NCI-H460 (cell line): ENCODE results near the gene MMP24. TPM values are rescaled to one million over a fixed set of nuclear protein-coding genes. Genes with fewer than 3 reads are reported as not detected.

Experiments
- DNase-seq: peaks from one replicate; pipeline ENCODE4 v3.0.0-alpha.2; 2016; ENCODE audit warnings: low read depth; ENCODE audit errors: extremely low read depth
- total RNA-seq: library from RNA; depleted of rRNA; stranded (reverse); fragments of >200 nt; shearing (Covaris generic); gene quantifications from 2 replicates; pipeline ENCODE4 v1.2.3, GENCODE V29; 2014

The MMP24 gene
- total RNA-seq, 1 experiment from 2014 or later: 0.05 TPM

GRCh38 chr20:35275741-35276251 lies 49.3 kb downstream of the MMP24 start:
- DNase-seq: no peak

- DNase-seq: no peak
These were observed 49.9 kb downstream of the MMP24 start for GRCh38 chr20:35276408-35276807.

GRCh38 chr20:35277127-35277526 lies 50.6 kb downstream of the MMP24 start:
- no peak for DNase-seq

DNA sequence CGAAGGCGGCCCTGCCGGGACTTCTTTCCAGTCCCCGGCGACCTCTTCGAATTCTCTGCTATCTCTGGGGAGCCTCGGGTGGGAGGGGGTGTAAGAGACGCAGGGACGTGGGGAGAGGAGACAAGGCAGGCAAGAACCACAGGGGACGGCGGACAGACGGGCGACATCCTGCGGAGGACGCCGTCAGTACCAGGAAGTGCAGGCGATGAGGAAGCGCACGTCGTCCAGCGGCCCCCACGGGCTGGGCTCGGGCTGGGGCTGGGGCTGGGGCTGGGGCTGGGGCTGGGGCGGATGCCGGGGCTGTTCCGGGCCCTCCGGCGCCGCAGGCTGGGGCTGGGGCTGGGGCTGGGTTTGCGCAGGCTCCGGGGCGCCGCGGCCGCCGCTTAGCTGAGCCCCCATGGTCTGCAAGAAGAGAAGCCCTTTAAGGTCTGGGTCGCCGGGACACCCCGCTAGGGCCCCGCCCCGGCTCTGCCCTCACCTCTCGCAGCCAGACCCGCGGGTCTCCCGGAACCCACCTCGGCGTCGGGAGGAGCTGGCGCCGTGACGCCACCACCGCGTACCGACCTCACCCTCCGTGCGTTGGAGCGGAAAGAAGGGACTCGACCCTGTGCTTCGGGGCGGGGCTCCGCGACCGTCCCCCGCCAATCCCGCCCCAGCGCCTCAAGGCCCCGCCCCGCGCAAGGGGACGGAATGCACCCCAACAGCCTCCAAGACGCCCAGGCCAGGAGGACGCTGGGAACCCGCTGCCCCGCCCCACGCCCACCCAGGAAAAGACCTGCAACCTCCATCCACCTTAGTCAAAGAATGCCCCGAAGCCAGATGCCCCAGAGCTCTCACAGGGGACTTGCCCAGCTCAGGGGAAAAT lies 51.3 kb downstream of the MMP24 start, which contains the start of gene MMP24OS:
TSS of gene MMP24OS (minus strand) at position 592 of the 865 bp plus-strand sequence. CDS start at position 399, 193 bp downstream.
- peak; percentile 84 for DNase-seq

- DNase-seq: no peak
These were observed 52.5 kb downstream of the MMP24 start for GRCh38 chr20:35279040-35279439.

- DNase-seq: no peak
These were observed 53.2 kb downstream of the MMP24 start for GRCh38 chr20:35279533-35280174.

- no peak for DNase-seq
These were observed 54.0 kb downstream of the MMP24 start for GRCh38 chr20:35280523-35280922.

DNA sequence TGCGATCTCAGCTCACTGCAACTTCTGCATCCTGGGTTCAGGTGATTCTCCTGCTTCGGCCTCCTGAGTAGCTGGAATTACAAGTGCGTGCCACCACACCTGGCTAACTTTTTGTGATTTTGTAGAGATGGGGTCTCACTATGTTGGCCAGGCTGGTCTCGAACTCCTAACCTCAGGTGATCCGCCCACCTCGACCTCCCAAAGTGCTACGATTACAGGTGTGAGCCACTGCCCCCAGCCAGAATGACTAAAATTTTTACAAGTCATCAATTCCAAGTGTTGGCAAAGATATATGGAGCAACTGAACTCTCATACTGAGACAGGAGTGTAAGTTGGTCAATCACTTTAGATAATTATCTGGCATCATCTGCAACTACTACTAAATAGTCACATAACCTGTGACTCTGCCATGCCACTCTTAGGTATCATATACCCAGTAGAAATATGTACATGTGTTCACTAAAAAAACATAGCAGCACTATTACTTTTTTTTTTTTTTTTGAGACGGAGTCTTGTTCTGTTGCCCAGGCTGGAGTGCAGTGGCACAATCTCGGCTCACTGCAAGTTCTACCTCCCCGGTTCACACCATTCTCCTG lies 55.1 kb downstream of the MMP24 start:
- DNase-seq: no peak

DNA sequence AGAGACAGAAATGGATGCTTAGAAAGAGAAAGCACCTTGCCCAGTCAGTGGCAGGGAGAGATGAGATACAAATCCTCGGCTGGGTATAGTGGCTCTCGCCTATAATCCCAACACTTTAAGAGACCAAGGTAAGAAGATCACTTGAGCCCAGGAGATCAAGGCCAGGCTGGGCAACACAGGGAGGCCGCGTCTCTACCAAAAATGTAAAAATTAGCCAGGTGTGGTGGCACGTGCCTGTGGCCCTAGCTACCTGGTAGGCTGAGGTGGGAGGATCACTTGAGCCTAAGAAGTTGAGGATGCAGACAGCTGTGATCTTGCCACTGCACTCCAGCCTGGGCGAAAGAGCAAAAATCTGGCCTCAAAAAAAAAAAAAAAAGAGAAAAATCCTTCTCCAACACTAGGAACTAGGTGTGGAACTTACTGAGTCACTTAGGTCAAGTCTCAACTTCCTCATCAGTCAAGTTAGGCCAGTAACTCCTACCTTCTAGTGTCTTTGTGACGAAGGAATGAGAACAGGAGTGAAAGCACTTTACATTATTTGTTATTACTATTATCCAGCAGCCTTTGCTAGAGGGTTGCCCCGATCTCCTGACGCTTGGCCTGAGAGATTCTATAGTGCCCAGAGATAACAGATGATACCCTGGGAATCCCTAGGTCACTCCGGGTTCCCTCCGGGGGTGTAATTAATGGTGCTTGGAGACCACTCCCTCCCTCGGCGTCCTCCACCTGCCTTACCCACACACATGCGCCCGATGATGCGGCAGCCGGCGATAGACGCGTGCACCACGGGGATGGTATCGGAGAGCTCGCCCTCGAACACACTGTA lies 57.2 kb downstream of the MMP24 start:
- DNase-seq: no peak

- DNase-seq: peak; percentile 73
These were observed 57.9 kb downstream of the MMP24 start, which contains the start of gene EIF6 for GRCh38 chr20:35284267-35284991. TSS of gene EIF6 (minus strand) at chr20:35284772. CDS start at chr20:35284487, 285 bp downstream.

DNA sequence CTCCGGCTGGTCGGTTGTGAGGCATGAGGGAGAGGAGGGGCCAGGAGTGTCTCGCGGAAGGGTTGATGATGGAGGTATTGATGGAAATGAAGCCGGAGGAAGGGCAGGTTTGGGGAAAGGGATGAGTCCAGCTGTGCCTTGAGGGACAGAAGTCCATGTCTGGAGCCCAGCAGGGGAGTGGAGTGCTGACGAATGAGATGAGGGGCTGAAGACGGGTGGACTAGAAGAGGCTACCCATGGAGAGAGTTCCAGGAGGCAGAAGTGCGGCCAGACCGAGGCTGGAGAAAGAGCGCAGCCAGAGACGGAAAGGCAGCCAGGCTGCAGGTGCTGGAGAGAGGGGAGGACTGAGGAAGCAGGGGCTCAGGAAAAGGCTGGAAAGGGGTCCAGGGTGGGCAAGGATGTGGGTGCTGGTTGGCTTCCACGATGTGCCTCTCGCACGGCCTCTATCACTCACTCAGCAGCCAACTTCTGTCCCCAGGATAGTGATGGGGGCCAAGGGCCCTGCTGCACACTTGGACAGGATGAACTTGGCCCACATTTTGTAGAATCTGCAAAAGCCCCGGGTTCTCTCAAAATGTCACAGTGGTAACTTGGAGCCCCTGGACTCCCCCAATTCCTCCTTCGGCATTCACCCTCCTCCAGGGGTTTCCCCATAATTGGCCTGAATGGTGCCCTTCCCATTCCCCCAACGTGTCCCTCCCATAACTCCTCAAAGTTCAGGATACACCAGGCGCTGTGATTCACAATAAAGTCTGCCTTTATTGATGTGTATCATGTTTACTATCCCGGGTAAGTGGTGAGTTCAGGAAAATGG lies 58.7 kb downstream of the MMP24 start:
- no peak for DNase-seq

- DNase-seq: no peak
These were observed 59.3 kb downstream of the MMP24 start for GRCh38 chr20:35285806-35286076.

DNA sequence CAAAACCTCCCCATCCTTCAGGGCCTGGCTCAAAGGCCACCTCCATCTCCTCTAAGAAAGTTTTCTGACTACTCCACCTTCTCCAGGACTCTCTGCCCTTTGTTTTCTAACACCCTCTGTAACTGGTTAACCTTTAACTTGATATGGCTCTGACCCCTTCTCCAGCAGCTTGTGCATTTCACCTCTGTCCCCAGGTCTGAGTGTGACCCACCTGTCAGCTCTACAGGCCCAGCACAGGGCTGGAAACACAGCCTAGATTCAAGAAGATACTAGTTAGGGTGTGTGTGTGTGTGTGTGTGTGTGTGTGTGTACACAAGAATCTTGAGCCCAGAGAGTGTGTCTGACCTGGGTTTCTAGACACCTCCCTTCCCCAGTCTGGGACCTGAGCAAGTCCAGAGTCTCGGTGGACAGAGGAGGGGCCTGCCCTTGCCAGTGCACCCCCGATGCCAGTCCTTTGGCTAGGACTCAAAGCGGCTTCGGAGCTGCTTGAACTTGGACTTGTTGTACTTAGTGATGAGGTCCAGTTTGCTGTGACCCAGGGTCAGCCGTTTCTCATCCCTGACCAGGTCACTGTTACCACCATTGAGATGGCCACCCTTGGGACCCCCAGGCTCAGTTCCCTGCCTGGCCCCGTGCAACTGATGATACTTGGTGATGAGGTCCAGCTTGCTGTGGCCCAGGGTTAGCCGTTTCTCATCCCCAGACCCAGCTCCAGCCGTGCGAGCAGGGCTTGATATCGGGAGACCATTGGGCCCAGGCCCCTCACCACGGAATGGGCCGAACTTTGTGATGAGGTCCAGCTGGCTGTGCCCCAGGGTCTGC lies 59.8 kb downstream of the MMP24 start:
- no peak for DNase-seq

- DNase-seq: no peak
These were observed 60.5 kb downstream of the MMP24 start for GRCh38 chr20:35286899-35287508.

DNA sequence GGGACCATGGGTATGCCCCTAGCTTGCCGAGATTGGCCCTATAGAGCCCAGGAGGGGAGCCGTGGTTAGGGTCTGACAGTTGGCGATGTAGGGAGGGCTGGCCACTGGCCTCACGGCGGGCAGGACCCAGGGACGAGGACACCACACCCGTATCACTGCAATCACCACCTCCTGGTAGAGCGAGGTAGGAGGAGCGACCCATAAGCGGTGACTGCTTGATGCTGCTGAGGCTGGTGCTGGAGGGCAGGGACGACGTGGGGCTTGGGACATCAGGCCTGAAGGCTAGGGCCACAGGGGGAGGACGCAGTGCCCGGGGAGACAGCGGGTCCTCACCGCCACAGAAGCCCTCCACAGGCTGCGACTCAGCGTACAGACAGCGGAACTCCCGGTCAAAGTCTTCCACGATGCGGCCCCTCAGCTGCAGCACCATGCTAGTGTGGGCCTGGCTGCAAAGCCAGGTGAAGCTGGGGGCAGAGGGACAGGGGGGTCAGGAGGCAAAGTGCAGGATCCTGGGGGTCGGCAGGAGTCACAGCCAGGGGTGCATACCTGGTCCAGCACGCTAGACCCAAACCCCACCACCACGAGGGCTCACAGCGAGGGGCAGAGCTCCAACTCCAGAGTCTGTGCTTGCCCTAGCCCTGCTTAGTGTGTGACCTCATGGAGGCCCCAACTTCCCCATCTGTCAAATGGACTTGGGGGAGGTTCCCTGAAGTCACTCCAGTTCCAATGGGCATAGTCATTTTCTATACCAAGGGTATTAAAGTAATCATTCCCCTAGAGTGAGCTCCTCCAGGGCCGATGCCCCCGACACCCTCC lies 61.2 kb downstream of the MMP24 start:
- no peak for DNase-seq

DNA sequence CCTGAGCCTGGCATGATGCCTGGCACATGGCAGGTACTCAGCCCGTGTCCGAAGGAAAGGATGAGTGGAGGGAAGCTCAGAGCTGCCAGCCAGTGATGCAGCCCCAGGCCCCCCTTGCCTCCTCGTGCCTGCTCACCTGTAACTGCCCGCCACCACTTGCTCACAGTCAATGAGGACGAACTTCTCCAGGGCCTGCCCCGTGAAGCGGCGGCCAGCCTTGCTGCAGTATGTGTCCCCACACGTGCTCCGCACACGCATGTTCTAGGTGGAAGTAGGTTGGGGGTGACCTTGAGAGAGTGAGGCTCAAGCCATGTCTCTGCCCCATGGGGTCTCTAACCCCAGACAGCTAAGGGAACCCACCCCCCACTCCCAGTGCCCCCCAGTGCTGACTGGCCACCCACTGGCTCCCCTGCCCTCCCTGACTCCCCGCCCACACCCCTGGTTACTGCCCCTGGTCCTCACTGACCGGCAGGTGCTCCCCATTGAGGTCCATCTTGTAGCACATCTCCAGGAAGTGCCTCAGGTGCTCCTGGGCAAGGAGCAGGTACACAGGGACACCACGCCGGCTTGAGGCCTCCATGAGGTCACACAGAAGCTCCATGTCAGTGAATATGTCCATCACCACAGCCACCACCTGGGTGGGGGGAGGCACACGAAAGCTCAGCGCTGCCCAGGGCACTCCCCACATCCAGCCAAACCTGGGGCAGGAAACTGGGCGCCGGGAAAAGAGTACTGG lies 62.0 kb downstream of the MMP24 start:
- no peak for DNase-seq
